Natural killer cell (primary cell): ENCODE data around the gene SLC25A47. TPM values are rescaled to one million over a fixed set of nuclear protein-coding genes. Genes with fewer than 3 reads are reported as not detected.

Experiments used
- ATAC-seq, 3 donors: fragments of 150-1000 bp in 2 of 3; fragments of 200-7000 bp in 1 of 3; cut with Tn5 transposase; 1 replicate in 1 of 3; 2 replicates in 2 of 3; pipeline ENCODE4 v1.10.0; 2021; ENCODE audit warnings: mild to moderate bottlenecking in 2 of 3, moderate library complexity in 2 of 3
- DNase-seq, 2 donors: peaks; one replicate each; pipeline versions ENCODE4 v3.0.0 to v3.0.0-alpha.2; 2013 to 2021; ENCODE audit warnings: mixed read lengths in 1 of 2
- H3K27ac ChIP-seq: one replicate; pipeline ENCODE4 v1.5.1; 2013; ENCODE audit warnings: mild to moderate bottlenecking, low read length
- H3K27me3 ChIP-seq: one replicate; pipeline ENCODE4 v1.6.1; 2013; ENCODE audit warnings: low read length; ENCODE audit not compliant: control insufficient read depth, insufficient read depth
- H3K36me3 ChIP-seq: one replicate; pipeline ENCODE4 v1.6.1; 2013; ENCODE audit warnings: low read length; ENCODE audit not compliant: control insufficient read depth, insufficient read depth
- H3K4me1 ChIP-seq: one replicate; pipeline ENCODE4 v1.6.1; 2013; ENCODE audit warnings: low read length; ENCODE audit not compliant: control insufficient read depth, insufficient read depth
- H3K4me3 ChIP-seq: one replicate; pipeline ENCODE4 v1.5.1; 2013; ENCODE audit warnings: low read length
- H3K9me3 ChIP-seq: one replicate; pipeline ENCODE4 v1.6.1; 2013; ENCODE audit warnings: low read length; ENCODE audit not compliant: control insufficient read depth, insufficient read depth
- H3K27ac Mint-ChIP-seq, 2 donors: one replicate each; pipeline ENCODE4 v1.8.0; 2022; ENCODE audit warnings: mild to moderate bottlenecking in 2 of 2, mixed read lengths in 2 of 2, moderate library complexity in 1 of 2
- H3K27me3 Mint-ChIP-seq, 2 donors: one replicate each; pipeline ENCODE4 v1.8.0; 2022; ENCODE audit warnings: low read depth in 2 of 2, mixed read lengths in 2 of 2
- H3K36me3 Mint-ChIP-seq: one replicate; pipeline ENCODE4 v1.8.0; 2022; ENCODE audit warnings: mixed read lengths
- H3K4me1 Mint-ChIP-seq, 2 donors: one replicate each; pipeline ENCODE4 v1.8.0; 2022; ENCODE audit warnings: mixed read lengths in 2 of 2
- H3K4me3 Mint-ChIP-seq: one replicate; pipeline ENCODE4 v1.8.0; 2022; ENCODE audit warnings: mild to moderate bottlenecking, moderate library complexity, mixed read lengths
- H3K9me3 Mint-ChIP-seq, 2 donors: one replicate each; pipeline ENCODE4 v1.8.0; 2022; ENCODE audit warnings: mixed read lengths in 2 of 2
- CTCF ChIP-seq: fragments of 200-600 bp; IDR thresholded peaks from one replicate; pipeline ENCODE4 v1.8.0; 2022; ENCODE audit warnings: antibody characterized with exemption
- WGBS: methylation state at CpG from one replicate; pipeline ENCODE4 v1.1.7; 2013; ENCODE audit warnings: missing lambda C conversion rate; ENCODE audit not compliant: insufficient coverage; 5-methylcytosine and 5-hydroxymethylcytosine counted together
- intact Hi-C: fragments of 100-400 bp; cut with micrococcal nuclease; formaldehyde crosslinking; loops from one replicate; pipeline ENCODE4 v1.14.2; 2022
- total RNA-seq, 4 donors: library from RNA; stranded (reverse); fragments of 120-200 nt in 1 of 4; gene quantifications; one replicate each; pipeline versions ENCODE4 v1.2.3 to v1.2.4, GENCODE V29; 2013 to 2022

Gene SLC25A47
- total RNA-seq, 3 donors from 2014 or later (not counting 1 experiment from before 2014, with no cell fraction given): 0.20 TPM; not detected in 2

- Histone ChIP-seq H3K4me1 (no peaks in the 10 kb centered on the region), H3K4me3 (no peak overlapping the region), H3K36me3 (no peaks in the 10 kb centered on the region), H3K27me3 (no peaks in the 10 kb centered on the region), H3K9me3 (no peaks in the 10 kb centered on the region), H3K27ac (no peak overlapping the region)
- no peak overlapping the region for H3K27ac Mint-ChIP-seq
- WGBS: 93% methylated on average over 24 of the region's 24 CpGs
- no peaks in the 10 kb centered on the region for H3K27me3 Mint-ChIP-seq
- no peaks in the 10 kb centered on the region for H3K9me3 Mint-ChIP-seq
- DNase-seq (no peak), ATAC-seq (no peak)
- no peak for TF ChIP-seq CTCF
- intact Hi-C loops: no loop called here
- no peak overlapping the region for H3K4me3 Mint-ChIP-seq
- H3K4me1 Mint-ChIP-seq: no peaks in the 10 kb centered on the region
- no peaks in the 10 kb centered on the region for H3K36me3 Mint-ChIP-seq
Observed at GRCh38 chr14:100327128-100327527, 4.0 kb downstream of the SLC25A47 start.

- no peaks in the 10 kb centered on the region for H3K9me3 Mint-ChIP-seq
- no peak for DNase-seq
- intact Hi-C loops: no loop called here
- H3K4me1 Mint-ChIP-seq: no peaks in the 10 kb centered on the region
- no peak for TF ChIP-seq CTCF
- H3K9me3 ChIP-seq: no peaks in the 10 kb centered on the region
- H3K36me3 ChIP-seq: no peaks in the 10 kb centered on the region
- H3K4me1 ChIP-seq: no peaks in the 10 kb centered on the region
- WGBS: 89% methylated on average over 32 of the region's 32 CpGs
- no peak for ATAC-seq
- H3K27ac Mint-ChIP-seq: no peak overlapping the region
- no peak overlapping the region for H3K4me3 Mint-ChIP-seq
- no peaks in the 10 kb centered on the region for H3K27me3 ChIP-seq
- no peak overlapping the region for H3K27ac ChIP-seq
- no peak overlapping the region for H3K4me3 ChIP-seq
- H3K27me3 Mint-ChIP-seq: no peaks in the 10 kb centered on the region
- no peaks in the 10 kb centered on the region for H3K36me3 Mint-ChIP-seq
Observed at GRCh38 chr14:100328495-100329163, 5.5 kb downstream of the SLC25A47 start.

GRCh38 chr14:100329233-100330006 lies 6.3 kb downstream of the SLC25A47 start:
- 89% methylated on average over 36 of the region's 36 CpGs for WGBS
- Mint-ChIP-seq H3K36me3 (no peaks in the 10 kb centered on the region), H3K27me3 (no peaks in the 10 kb centered on the region)

More at GRCh38 chr14:100329233-100330006, 6.3 kb downstream of the SLC25A47 start:
- no peaks in the 10 kb centered on the region for H3K9me3 Mint-ChIP-seq
- no peak for ATAC-seq
- DNase-seq: no peak
- no peak overlapping the region for H3K27ac ChIP-seq
- intact Hi-C loops: no loop called here
- no peaks in the 10 kb centered on the region for H3K36me3 ChIP-seq
- no peak for TF ChIP-seq CTCF
- no peaks in the 10 kb centered on the region for H3K9me3 ChIP-seq
- no peak overlapping the region for H3K4me3 Mint-ChIP-seq
- H3K27ac Mint-ChIP-seq: no peak overlapping the region
- no peaks in the 10 kb centered on the region for H3K4me1 Mint-ChIP-seq
- no peak overlapping the region for H3K4me3 ChIP-seq
- H3K27me3 ChIP-seq: no peaks in the 10 kb centered on the region
- no peaks in the 10 kb centered on the region for H3K4me1 ChIP-seq
